ENCODE results near the gene WDR6. TPM values are rescaled to one million over a fixed set of nuclear protein-coding genes. Genes with fewer than 3 reads are reported as not detected.

WDR6 gene
- total RNA-seq, 1 experiment from 2014 or later = 213 TPM

DNA sequence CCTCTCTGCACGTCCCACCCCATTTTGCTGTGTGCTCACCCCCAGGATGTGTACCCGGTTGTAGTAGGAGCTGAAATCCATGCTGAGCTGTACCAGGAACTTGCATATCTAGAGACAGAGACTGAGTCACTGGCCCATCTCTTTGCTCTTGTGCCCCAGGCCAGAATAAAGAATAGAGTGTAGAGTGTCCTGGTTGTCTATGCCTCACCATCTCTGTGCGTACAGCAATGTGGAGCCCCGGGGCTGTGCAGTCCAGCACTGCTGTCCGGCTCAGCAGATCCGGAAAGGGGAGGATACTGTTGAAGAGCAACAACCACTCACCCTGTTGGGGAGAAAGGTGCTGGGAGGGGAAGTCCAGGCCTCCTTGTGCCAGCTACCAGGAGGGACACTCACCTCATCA, 8.6 kb downstream of the WDR6 start:
- H3K9me3 Mint-ChIP-seq = no peaks in the 10 kb centered on the region
- POLR2A ChIA-PET = interaction anchor here (1.0 kb wide), 1 partner anchor 28 kb away, joined by 3 read pairs; no protein-coding TSS in a partner anchor
- no peak overlapping the region for H3K27ac Mint-ChIP-seq
- DNase-seq (ENCODE audit: low spot score) (no peak), ATAC-seq (no peak)
- H3K36me3 Mint-ChIP-seq = peaks cover 32% of the 10 kb centered on the region
- peaks cover 18% of the 10 kb centered on the region for H3K4me1 Mint-ChIP-seq
- H3K4me3 Mint-ChIP-seq = no peak overlapping the region
- no peaks in the 10 kb centered on the region for H3K27me3 Mint-ChIP-seq (ENCODE audit: low read depth)
- CTCF ChIA-PET = interaction anchor here (2.6 to 8.2 kb wide), 2 partner anchors 19 to 27 kb away, joined by 12 to 101 read pairs; partner anchors contain the start of gene P4HTM
- TF ChIP-seq, protein P1, sequence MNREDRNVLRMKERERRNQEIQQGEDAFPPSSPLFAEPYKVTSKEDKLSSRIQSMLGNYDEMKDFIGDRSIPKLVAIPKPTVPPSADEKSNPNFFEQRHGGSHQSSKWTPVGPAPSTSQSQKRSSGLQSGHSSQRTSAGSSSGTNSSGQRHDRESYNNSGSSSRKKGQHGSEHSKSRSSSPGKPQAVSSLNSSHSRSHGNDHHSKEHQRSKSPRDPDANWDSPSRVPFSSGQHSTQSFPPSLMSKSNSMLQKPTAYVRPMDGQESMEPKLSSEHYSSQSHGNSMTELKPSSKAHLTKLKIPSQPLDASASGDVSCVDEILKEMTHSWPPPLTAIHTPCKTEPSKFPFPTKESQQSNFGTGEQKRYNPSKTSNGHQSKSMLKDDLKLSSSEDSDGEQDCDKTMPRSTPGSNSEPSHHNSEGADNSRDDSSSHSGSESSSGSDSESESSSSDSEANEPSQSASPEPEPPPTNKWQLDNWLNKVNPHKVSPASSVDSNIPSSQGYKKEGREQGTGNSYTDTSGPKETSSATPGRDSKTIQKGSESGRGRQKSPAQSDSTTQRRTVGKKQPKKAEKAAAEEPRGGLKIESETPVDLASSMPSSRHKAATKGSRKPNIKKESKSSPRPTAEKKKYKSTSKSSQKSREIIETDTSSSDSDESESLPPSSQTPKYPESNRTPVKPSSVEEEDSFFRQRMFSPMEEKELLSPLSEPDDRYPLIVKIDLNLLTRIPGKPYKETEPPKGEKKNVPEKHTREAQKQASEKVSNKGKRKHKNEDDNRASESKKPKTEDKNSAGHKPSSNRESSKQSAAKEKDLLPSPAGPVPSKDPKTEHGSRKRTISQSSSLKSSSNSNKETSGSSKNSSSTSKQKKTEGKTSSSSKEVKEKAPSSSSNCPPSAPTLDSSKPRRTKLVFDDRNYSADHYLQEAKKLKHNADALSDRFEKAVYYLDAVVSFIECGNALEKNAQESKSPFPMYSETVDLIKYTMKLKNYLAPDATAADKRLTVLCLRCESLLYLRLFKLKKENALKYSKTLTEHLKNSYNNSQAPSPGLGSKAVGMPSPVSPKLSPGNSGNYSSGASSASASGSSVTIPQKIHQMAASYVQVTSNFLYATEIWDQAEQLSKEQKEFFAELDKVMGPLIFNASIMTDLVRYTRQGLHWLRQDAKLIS (CRISPR knock-in tag; IDR thresholded peaks at IDR 0.05; ENCODE audit: borderline replicate concordance) = no peak
- TF ChIP-seq, protein P2, sequence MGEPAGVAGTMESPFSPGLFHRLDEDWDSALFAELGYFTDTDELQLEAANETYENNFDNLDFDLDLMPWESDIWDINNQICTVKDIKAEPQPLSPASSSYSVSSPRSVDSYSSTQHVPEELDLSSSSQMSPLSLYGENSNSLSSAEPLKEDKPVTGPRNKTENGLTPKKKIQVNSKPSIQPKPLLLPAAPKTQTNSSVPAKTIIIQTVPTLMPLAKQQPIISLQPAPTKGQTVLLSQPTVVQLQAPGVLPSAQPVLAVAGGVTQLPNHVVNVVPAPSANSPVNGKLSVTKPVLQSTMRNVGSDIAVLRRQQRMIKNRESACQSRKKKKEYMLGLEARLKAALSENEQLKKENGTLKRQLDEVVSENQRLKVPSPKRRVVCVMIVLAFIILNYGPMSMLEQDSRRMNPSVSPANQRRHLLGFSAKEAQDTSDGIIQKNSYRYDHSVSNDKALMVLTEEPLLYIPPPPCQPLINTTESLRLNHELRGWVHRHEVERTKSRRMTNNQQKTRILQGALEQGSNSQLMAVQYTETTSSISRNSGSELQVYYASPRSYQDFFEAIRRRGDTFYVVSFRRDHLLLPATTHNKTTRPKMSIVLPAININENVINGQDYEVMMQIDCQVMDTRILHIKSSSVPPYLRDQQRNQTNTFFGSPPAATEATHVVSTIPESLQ (CRISPR knock-in tag; IDR thresholded peaks at IDR 0.05) = no peak
- TF ChIP-seq CBFB (CRISPR knock-in tag; IDR thresholded peaks at IDR 0.05; ENCODE audit: low read depth) (no peak), ZNF138 (CRISPR knock-in tag; conservative IDR thresholded peaks at IDR 0.05) (no peak), FOXK1 (CRISPR knock-in tag; IDR thresholded peaks at IDR 0.05) (no peak), OVOL2 (CRISPR knock-in tag; IDR thresholded peaks at IDR 0.05; ENCODE audit: borderline replicate concordance) (no peak), NFE2L1 (CRISPR knock-in tag; IDR thresholded peaks at IDR 0.05) (no peak), GTF2I (CRISPR knock-in tag; conservative IDR thresholded peaks at IDR 0.05) (no peak), ZNF121 (CRISPR knock-in tag; IDR thresholded peaks at IDR 0.05) (no peak), NFYB (CRISPR knock-in tag; conservative IDR thresholded peaks at IDR 0.05; ENCODE audit: low read depth) (no peak), SP1 (CRISPR knock-in tag; conservative IDR thresholded peaks at IDR 0.05) (no peak), RELA (CRISPR knock-in tag; IDR thresholded peaks at IDR 0.05; ENCODE audit: borderline replicate concordance) (no peak), ZBTB21 (CRISPR knock-in tag; IDR thresholded peaks at IDR 0.05; ENCODE audit: borderline replicate concordance) (no peak)
- TF ChIP-seq, protein P3, sequence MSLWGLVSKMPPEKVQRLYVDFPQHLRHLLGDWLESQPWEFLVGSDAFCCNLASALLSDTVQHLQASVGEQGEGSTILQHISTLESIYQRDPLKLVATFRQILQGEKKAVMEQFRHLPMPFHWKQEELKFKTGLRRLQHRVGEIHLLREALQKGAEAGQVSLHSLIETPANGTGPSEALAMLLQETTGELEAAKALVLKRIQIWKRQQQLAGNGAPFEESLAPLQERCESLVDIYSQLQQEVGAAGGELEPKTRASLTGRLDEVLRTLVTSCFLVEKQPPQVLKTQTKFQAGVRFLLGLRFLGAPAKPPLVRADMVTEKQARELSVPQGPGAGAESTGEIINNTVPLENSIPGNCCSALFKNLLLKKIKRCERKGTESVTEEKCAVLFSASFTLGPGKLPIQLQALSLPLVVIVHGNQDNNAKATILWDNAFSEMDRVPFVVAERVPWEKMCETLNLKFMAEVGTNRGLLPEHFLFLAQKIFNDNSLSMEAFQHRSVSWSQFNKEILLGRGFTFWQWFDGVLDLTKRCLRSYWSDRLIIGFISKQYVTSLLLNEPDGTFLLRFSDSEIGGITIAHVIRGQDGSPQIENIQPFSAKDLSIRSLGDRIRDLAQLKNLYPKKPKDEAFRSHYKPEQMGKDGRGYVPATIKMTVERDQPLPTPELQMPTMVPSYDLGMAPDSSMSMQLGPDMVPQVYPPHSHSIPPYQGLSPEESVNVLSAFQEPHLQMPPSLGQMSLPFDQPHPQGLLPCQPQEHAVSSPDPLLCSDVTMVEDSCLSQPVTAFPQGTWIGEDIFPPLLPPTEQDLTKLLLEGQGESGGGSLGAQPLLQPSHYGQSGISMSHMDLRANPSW (CRISPR knock-in tag; conservative IDR thresholded peaks at IDR 0.05; ENCODE audit: low read depth) = no peak
- TF ChIP-seq, protein P4, sequence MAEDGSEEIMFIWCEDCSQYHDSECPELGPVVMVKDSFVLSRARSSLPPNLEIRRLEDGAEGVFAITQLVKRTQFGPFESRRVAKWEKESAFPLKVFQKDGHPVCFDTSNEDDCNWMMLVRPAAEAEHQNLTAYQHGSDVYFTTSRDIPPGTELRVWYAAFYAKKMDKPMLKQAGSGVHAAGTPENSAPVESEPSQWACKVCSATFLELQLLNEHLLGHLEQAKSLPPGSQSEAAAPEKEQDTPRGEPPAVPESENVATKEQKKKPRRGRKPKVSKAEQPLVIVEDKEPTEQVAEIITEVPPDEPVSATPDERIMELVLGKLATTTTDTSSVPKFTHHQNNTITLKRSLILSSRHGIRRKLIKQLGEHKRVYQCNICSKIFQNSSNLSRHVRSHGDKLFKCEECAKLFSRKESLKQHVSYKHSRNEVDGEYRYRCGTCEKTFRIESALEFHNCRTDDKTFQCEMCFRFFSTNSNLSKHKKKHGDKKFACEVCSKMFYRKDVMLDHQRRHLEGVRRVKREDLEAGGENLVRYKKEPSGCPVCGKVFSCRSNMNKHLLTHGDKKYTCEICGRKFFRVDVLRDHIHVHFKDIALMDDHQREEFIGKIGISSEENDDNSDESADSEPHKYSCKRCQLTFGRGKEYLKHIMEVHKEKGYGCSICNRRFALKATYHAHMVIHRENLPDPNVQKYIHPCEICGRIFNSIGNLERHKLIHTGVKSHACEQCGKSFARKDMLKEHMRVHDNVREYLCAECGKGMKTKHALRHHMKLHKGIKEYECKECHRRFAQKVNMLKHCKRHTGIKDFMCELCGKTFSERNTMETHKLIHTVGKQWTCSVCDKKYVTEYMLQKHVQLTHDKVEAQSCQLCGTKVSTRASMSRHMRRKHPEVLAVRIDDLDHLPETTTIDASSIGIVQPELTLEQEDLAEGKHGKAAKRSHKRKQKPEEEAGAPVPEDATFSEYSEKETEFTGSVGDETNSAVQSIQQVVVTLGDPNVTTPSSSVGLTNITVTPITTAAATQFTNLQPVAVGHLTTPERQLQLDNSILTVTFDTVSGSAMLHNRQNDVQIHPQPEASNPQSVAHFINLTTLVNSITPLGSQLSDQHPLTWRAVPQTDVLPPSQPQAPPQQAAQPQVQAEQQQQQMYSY (CRISPR knock-in tag; IDR thresholded peaks at IDR 0.05) = no peak
- TF ChIP-seq, protein P5, sequence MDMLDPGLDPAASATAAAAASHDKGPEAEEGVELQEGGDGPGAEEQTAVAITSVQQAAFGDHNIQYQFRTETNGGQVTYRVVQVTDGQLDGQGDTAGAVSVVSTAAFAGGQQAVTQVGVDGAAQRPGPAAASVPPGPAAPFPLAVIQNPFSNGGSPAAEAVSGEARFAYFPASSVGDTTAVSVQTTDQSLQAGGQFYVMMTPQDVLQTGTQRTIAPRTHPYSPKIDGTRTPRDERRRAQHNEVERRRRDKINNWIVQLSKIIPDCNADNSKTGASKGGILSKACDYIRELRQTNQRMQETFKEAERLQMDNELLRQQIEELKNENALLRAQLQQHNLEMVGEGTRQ (CRISPR knock-in tag; IDR thresholded peaks at IDR 0.05) = no peak
- TF ChIP-seq, protein P6, sequence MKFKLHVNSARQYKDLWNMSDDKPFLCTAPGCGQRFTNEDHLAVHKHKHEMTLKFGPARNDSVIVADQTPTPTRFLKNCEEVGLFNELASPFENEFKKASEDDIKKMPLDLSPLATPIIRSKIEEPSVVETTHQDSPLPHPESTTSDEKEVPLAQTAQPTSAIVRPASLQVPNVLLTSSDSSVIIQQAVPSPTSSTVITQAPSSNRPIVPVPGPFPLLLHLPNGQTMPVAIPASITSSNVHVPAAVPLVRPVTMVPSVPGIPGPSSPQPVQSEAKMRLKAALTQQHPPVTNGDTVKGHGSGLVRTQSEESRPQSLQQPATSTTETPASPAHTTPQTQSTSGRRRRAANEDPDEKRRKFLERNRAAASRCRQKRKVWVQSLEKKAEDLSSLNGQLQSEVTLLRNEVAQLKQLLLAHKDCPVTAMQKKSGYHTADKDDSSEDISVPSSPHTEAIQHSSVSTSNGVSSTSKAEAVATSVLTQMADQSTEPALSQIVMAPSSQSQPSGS (CRISPR knock-in tag; IDR thresholded peaks at IDR 0.05; ENCODE audit: borderline replicate concordance, low read depth) = no peak
